Activated T-helper 1 cell treated with Interleukin-2 at 50 U/mL for 16 hours (primary cell): ENCODE results near the gene SV2C.

Experiments
- DNase-seq: peaks from one replicate; pipeline ENCODE4 v3.0.0-alpha.2; 2020; ENCODE audit warnings: low read depth

SV2C gene

GRCh38 chr5:76384189-76384588, 301.0 kb downstream of the SV2C start:
- DNase-seq = no peak

DNA sequence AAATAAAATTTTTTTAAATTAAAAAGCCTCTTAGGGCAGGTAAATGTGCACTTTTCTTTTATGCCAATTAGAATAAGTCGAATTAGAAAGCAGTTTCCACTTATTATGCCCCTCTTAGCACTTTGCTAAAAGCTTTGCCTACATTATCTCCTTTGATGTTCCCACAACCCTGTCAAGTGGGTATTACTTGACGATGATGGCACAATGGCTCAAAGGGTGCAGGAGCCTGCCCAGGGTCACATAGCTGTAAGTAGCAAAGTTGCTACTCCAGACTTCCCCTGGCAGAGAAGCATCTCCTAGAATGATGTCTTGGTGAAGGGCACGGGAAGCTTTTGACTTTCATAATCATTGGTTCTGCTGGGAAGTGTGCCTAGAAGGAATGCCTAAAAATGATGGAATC, 301.5 kb downstream of the SV2C start:
- no peak for DNase-seq

GRCh38 chr5:76385540-76385939, 302.4 kb downstream of the SV2C start:
- DNase-seq = no peak

GRCh38 chr5:76386360-76386759, 303.2 kb downstream of the SV2C start:
- no peak for DNase-seq

DNA sequence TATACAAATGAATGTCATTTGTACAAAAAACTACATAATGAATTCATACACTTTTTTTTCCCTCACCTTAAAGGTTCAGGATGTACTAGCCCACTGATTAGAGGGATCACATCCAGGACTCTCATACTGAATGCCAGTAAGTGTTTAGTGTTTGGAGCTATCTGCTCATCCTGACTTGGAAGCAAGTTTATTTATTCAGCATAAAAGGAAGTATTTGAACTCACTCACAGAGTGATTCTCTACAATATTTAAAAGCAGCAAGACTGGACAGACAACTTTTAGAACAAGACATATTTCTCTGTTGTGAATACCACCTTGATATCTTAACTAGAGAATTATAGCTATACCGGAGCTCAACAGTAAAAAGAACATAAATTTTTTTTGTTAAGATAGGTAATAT, 305.1 kb downstream of the SV2C start:
- DNase-seq = no peak

DNA sequence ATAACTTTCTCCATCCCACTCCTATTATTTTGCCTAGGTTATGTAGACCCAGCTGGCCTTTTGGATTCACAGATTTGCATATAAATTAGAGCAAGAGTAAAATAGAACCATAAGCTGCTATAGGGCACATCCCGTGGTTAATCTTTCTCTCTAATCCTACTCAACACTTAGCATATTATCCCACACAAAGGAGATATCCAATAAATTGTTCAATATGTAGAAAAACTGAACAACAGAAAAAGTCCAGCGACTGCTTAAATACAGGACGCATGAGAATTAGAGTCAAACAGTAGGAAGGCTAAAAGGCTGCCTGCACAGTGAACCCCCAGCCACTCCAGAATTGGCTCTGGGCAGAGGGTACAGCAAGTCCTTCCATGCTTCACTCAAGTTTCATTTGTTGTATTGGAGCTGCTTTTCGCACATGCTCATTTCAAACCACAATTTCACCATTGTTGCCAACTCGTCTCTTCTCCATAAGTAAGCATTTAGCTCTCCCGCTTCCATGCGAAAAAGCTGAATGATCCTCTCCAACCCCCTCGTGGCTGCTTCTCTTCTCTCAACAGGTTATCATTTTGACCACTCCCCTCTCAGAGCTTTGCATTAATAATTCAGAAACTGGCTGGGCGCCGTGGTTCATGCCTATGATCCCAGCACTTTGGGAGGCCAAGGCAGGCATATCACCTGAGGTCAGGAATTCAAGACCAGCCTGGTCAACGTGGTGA, 305.8 kb downstream of the SV2C start:
- DNase-seq = no peak

- no peak for DNase-seq
Observed at GRCh38 chr5:76389513-76390154, 306.5 kb downstream of the SV2C start.

- peak; percentile 6 for DNase-seq
Observed at GRCh38 chr5:76391014-76391413, 307.8 kb downstream of the SV2C start.

- no peak for DNase-seq
Observed at GRCh38 chr5:76393035-76393680, 310.0 kb downstream of the SV2C start.

- no peak for DNase-seq
Observed at GRCh38 chr5:76397200-76397599, 314.0 kb downstream of the SV2C start.

DNA sequence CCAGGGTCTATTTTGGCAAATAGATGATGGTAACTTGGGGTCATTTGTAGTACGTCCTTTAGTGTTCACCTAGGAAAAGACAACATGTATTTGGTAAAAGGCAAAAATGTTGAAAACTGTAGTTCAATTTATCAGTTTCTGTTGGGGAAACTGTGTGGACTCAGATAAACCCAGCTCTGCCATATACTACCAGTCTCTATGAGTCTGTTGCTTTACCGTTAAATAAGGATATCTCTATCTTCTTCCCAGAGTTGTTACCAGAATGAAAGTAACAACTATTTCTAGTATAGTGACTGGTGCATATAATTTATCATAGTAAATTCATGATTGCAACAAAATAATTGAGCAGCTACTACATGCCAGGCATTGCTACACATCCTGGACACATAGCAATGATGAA, 316.1 kb downstream of the SV2C start:
- no peak for DNase-seq

GRCh38 chr5:76400466-76400865, 317.3 kb downstream of the SV2C start:
- DNase-seq = no peak

GRCh38 chr5:76401801-76402250, 318.6 kb downstream of the SV2C start:
- no peak for DNase-seq

DNA sequence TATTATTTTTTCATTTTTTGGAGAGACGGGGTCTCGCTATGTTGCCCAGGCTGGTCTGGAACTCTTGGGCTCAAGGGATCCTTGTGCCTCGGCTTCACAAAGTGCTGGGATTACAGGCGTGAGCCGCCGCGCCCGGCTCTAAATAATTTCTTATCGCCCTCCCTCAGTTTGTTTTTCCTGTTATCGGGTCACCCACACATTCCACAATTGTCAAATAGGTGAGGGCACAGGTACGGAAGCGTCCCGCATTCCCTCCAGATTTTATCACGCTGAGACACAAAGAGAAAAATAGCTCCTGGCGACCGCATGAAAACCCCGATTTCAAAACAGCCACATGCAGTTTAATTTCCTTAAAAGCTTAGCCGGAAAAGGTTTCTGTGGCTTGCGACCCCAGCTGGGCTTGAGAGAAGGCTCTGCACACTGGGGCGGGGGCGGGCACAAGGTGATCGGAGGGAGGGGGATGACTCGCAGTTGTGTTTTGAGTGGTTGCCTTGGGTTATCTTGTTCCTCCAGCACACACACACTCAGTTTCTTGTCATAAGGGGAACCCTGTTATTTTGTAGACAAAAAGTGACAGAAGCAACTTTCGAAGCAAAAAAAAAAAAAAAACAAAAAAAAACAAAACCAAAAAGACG, 319.2 kb downstream of the SV2C start:
- DNase-seq = peak; percentile 64

GRCh38 chr5:76402886-76403765, 319.9 kb downstream of the SV2C start, which contains the start of gene IQGAP2:
TSS of gene IQGAP2 (plus strand) at chr5:76403285. CDS start at chr5:76403546, 261 bp downstream.
- peak; percentile 73 for DNase-seq
